Rectal smooth muscle tissue (tissue), 1 donor: ENCODE data around the gene TSHZ2.
"Not testable (repeated sequence)": the region's sequence is repeated elsewhere in the genome, so short reads cannot be mapped to it uniquely, and the experiment has no call there.

ENCODE experiments used
- H3K27ac ChIP-seq: one replicate; pipeline ENCODE4 v1.7.0; 2013; ENCODE audit warnings: low read depth, low read length, inconsistent platforms
- H3K27me3 ChIP-seq: one replicate; pipeline ENCODE4 v1.7.0; 2013; ENCODE audit warnings: low read length; ENCODE audit not compliant: control insufficient read depth, insufficient read depth
- H3K36me3 ChIP-seq: one replicate; pipeline ENCODE4 v1.7.0; 2013; ENCODE audit warnings: low read length; ENCODE audit not compliant: control insufficient read depth, insufficient read depth
- H3K4me1 ChIP-seq: one replicate; pipeline ENCODE4 v1.7.0; 2013; ENCODE audit warnings: low read length; ENCODE audit not compliant: control insufficient read depth, insufficient read depth
- H3K4me3 ChIP-seq: one replicate; pipeline ENCODE4 v1.7.0; 2013; ENCODE audit warnings: low read length
- H3K9ac ChIP-seq: one replicate; pipeline ENCODE4 v1.7.0; 2013; ENCODE audit warnings: low read length

TSHZ2 gene

GRCh38 chr20:53513168-53513488 is 541.0 kb downstream of the TSHZ2 start:
- Histone ChIP-seq H3K4me3 (no peak overlapping the region), H3K4me1 (no peaks in the 10 kb centered on the region), H3K27me3 (no peaks in the 10 kb centered on the region), H3K36me3 (no peaks in the 10 kb centered on the region), H3K27ac (no peak overlapping the region), H3K9ac (no peak overlapping the region)

- H3K27me3 ChIP-seq: no peaks in the 10 kb centered on the region
- no peak overlapping the region for H3K4me3 ChIP-seq
- H3K27ac ChIP-seq: no peak overlapping the region
- no peaks in the 10 kb centered on the region for H3K36me3 ChIP-seq
- no peak overlapping the region for H3K9ac ChIP-seq
- H3K4me1 ChIP-seq: no peaks in the 10 kb centered on the region
Observed at GRCh38 chr20:53513489-53514298, 541.5 kb downstream of the TSHZ2 start.

GRCh38 chr20:53515749-53516148 is 543.6 kb downstream of the TSHZ2 start:
- Histone ChIP-seq H3K36me3 (no peaks in the 10 kb centered on the region), H3K27me3 (no peaks in the 10 kb centered on the region), H3K27ac (no peak overlapping the region), H3K4me3 (no peak overlapping the region), H3K9ac (no peak overlapping the region), H3K4me1 (no peaks in the 10 kb centered on the region)

GRCh38 chr20:53517146-53517545 is 545.0 kb downstream of the TSHZ2 start:
- H3K4me3 ChIP-seq: no peak overlapping the region
- H3K4me1 ChIP-seq: no peaks in the 10 kb centered on the region
- no peak overlapping the region for H3K27ac ChIP-seq
- no peak overlapping the region for H3K9ac ChIP-seq
- H3K36me3 ChIP-seq: no peaks in the 10 kb centered on the region
- H3K27me3 ChIP-seq: no peaks in the 10 kb centered on the region

- H3K9ac ChIP-seq, H3K27me3 ChIP-seq, H3K36me3 ChIP-seq, H3K4me3 ChIP-seq, H3K4me1 ChIP-seq, H3K27ac ChIP-seq: not testable (repeated sequence)
Observed at GRCh38 chr20:53521421-53521820, 549.3 kb downstream of the TSHZ2 start.

- Histone ChIP-seq H3K36me3 (no peaks in the 10 kb centered on the region), H3K4me3 (no peak overlapping the region)
Observed at GRCh38 chr20:53522026-53522425, 549.9 kb downstream of the TSHZ2 start.

GRCh38 chr20:53522696-53523095 is 550.5 kb downstream of the TSHZ2 start:
- no peak overlapping the region for H3K27ac ChIP-seq
- H3K4me3 ChIP-seq: no peak overlapping the region
- H3K9ac ChIP-seq: no peak overlapping the region
- no peaks in the 10 kb centered on the region for H3K36me3 ChIP-seq
- no peaks in the 10 kb centered on the region for H3K27me3 ChIP-seq
- no peaks in the 10 kb centered on the region for H3K4me1 ChIP-seq

More at GRCh38 chr20:53522026-53522425, 549.9 kb downstream of the TSHZ2 start:
- H3K27me3 ChIP-seq: no peaks in the 10 kb centered on the region
- H3K4me1 ChIP-seq: no peaks in the 10 kb centered on the region
- H3K9ac ChIP-seq: no peak overlapping the region
- no peak overlapping the region for H3K27ac ChIP-seq

- not testable (repeated sequence) for H3K27ac ChIP-seq, H3K36me3 ChIP-seq, H3K4me3 ChIP-seq, H3K4me1 ChIP-seq, H3K27me3 ChIP-seq, H3K9ac ChIP-seq
Observed at GRCh38 chr20:53523615-53524014, 551.5 kb downstream of the TSHZ2 start.

GRCh38 chr20:53524589-53525312 is 552.6 kb downstream of the TSHZ2 start:
- H3K27me3 ChIP-seq: no peaks in the 10 kb centered on the region
- no peaks in the 10 kb centered on the region for H3K4me1 ChIP-seq
- H3K27ac ChIP-seq: no peak overlapping the region
- no peaks in the 10 kb centered on the region for H3K36me3 ChIP-seq
- H3K9ac ChIP-seq: no peak overlapping the region
- H3K4me3 ChIP-seq: no peak overlapping the region

- Histone ChIP-seq H3K36me3 (no peaks in the 10 kb centered on the region), H3K4me1 (no peaks in the 10 kb centered on the region), H3K4me3 (no peak overlapping the region), H3K27ac (no peak overlapping the region), H3K9ac (no peak overlapping the region), H3K27me3 (no peaks in the 10 kb centered on the region)
Observed at GRCh38 chr20:53527196-53527595, 555.0 kb downstream of the TSHZ2 start.

GRCh38 chr20:53529658-53530057 is 557.5 kb downstream of the TSHZ2 start:
- Histone ChIP-seq H3K4me3 (no peak overlapping the region), H3K4me1 (no peaks in the 10 kb centered on the region), H3K27ac (no peak overlapping the region), H3K9ac (no peak overlapping the region), H3K36me3 (no peaks in the 10 kb centered on the region), H3K27me3 (no peaks in the 10 kb centered on the region)

GRCh38 chr20:53530440-53530839 is 558.3 kb downstream of the TSHZ2 start:
- no peaks in the 10 kb centered on the region for H3K27me3 ChIP-seq
- no peak overlapping the region for H3K9ac ChIP-seq
- H3K36me3 ChIP-seq: no peaks in the 10 kb centered on the region
- no peak overlapping the region for H3K4me3 ChIP-seq
- H3K4me1 ChIP-seq: no peaks in the 10 kb centered on the region
- H3K27ac ChIP-seq: no peak overlapping the region
